Neural progenitor cell (in vitro differentiated cells): Measurements from ENCODE around the gene TAS2R46.

Experiments used
- EZH2 ChIP-seq: fragments of 200-600 bp; sonication (generic); IDR thresholded peaks from 2 replicates; pipeline ENCODE4 v1.6.1; 2017; ENCODE audit warnings: antibody characterized with exemption, mild to moderate bottlenecking, moderate library complexity
- EZH2phosphoT487 ChIP-seq: fragments of 200-600 bp; sonication (generic); IDR thresholded peaks from 2 replicates; pipeline ENCODE4 v1.6.1; 2017; ENCODE audit warnings: antibody characterized with exemption
- TF ChIP-seq, protein P1 (sequence below): fragments of 200-600 bp; sonication (generic); IDR thresholded peaks from 2 replicates; pipeline ENCODE4 v1.5.1; 2017; ENCODE audit warnings: antibody characterized with exemption, mild to moderate bottlenecking

GRCh38 chr12:11059784-11060183, 2.3 kb downstream of the TAS2R46 start:
- TF ChIP-seq EZH2 (no peak), EZH2phosphoT487 (no peak)
- TF ChIP-seq, protein P1, sequence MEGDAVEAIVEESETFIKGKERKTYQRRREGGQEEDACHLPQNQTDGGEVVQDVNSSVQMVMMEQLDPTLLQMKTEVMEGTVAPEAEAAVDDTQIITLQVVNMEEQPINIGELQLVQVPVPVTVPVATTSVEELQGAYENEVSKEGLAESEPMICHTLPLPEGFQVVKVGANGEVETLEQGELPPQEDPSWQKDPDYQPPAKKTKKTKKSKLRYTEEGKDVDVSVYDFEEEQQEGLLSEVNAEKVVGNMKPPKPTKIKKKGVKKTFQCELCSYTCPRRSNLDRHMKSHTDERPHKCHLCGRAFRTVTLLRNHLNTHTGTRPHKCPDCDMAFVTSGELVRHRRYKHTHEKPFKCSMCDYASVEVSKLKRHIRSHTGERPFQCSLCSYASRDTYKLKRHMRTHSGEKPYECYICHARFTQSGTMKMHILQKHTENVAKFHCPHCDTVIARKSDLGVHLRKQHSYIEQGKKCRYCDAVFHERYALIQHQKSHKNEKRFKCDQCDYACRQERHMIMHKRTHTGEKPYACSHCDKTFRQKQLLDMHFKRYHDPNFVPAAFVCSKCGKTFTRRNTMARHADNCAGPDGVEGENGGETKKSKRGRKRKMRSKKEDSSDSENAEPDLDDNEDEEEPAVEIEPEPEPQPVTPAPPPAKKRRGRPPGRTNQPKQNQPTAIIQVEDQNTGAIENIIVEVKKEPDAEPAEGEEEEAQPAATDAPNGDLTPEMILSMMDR: no peak
